Epidermal melanocyte (primary cell): ENCODE measurements around the gene COL10A1.
"Not testable (repeated sequence)": the region's sequence is repeated elsewhere in the genome, so short reads cannot be mapped to it uniquely, and the experiment has no call there.

Experiments
- DNase-seq: peaks from one replicate; pipeline ENCODE4 v3.0.0; 2011; ENCODE audit warnings: low spot score; ENCODE audit not compliant: insufficient read length

COL10A1 gene

GRCh38 chr6:116127771-116128493 lies 2.0 kb upstream of the COL10A1 start:
- DNase-seq: no peak

GRCh38 chr6:116120430-116120829 lies 5.5 kb downstream of the COL10A1 start:
- no peak for DNase-seq

GRCh38 chr6:116118608-116119007 lies 7.3 kb downstream of the COL10A1 start:
- no peak for DNase-seq

DNA sequence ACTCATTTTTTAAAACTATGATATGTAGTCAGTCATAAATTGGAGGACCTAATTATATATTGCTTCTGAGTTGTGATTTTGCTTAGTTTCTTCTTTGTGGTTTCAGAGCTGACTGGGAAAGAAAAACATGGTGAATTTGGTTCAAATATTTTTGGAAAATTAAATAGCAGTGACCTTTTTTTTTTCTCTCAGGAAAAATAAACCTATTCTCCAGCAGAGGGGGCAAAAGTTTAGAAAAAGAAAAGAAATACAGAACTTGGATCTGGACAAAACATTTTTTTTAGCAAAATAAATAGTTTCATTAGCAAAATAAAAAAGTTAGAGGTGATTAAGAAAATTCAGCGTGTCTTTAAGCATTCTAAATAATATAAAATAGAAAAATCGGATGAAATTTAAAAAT lies 10.2 kb downstream of the COL10A1 start:
- no peak for DNase-seq

DNA sequence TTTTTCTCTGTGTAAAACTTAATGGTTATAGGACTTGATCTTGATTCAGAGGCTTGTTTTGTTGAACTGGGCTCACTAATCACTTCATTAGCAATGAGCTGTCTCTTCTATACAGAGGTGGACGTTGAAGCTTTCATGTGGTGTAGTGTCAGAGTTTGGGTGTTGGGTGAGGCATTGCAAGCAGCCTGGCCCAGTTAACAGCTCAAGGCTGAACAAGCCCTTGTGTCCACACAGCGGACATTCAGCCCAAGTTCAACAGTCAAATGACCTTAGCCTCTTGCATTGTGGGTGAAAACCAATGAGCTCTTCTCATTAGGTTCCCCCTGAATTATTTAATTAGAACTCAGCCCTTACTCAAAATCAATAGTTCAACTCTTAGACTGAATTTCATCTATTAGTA lies 12.5 kb downstream of the COL10A1 start:
- no peak for DNase-seq

GRCh38 chr6:116111552-116112528 lies 14.1 kb downstream of the COL10A1 start:
- no peak for DNase-seq

- no peak for DNase-seq
Observed at GRCh38 chr6:116108836-116109235, 17.1 kb downstream of the COL10A1 start.

DNA sequence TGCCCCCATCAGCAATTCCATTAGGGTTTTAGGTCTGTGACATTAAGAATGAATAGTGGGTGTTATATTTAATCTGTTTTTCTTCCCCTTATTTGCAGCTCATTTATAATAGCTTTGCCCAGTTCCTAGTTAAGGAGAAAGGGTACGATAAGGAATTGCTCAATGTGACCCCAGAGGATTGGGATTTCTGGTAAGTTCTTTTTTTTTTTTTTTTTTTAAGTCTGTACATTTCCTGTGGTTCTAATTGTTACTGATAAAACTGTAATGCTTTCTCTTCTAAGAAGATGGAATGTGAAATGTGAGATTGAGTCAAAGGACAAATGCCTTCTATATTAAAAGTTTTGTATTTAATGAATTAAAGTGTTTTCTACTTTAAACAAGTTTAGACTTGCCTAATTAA lies 19.8 kb downstream of the COL10A1 start:
- DNase-seq: no peak

DNA sequence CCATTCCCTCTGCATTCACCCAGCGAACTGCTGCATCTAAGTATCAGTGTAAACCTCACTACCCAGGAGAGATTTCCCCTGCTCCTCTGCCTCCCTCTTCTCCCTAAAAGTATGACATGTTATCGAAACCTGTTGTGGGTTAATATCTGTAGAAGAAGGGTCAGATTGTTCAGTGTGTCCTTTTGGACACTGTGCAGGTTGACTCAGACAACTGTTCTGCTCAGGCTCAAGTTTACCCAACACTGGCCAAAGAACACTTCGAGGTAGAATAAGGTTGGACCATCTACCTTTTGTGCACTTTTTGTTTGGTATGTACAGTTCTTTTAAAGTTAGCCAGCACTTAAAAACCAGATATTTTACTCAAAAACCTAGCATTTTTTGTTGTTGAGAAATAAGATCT lies 20.7 kb downstream of the COL10A1 start:
- DNase-seq: no peak

DNA sequence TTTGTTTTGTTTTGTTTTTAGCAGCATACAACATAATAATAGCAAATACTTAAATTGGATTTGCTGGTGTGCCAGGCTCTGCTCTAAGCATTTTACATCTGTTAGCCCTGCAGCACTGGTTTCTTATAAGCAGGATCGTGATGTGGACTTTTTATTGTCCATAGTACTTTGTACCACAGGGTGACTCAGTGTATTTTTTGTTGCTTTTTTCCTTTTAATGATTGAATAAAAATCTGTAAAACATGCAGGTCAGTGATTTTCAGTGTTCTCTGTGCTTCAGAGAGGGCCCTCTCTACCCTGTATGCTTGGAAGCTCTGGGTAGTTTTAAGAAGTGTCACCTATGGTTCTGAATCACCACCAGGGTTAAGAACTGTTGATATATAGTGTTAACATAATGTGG lies 21.3 kb downstream of the COL10A1 start:
- no peak for DNase-seq

DNA sequence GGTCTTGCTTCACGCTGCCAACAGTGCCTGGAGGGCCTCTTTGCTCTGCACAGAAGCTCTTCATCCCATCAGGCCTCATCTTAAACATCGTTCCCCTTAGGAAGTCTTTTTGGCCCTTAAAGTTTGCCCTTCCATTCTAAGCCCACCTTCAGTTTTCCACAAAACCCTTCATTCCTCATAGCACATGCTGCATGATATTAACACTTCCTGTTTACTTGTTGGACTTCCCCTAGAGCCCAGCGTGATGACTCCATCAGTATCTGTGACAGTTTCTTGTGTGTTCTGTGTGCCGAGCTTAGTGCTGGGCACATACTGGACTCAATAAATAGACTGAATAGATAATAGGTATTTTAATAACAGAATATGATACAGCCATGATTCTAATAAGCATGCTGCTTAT lies 23.1 kb downstream of the COL10A1 start:
- DNase-seq: no peak

DNA sequence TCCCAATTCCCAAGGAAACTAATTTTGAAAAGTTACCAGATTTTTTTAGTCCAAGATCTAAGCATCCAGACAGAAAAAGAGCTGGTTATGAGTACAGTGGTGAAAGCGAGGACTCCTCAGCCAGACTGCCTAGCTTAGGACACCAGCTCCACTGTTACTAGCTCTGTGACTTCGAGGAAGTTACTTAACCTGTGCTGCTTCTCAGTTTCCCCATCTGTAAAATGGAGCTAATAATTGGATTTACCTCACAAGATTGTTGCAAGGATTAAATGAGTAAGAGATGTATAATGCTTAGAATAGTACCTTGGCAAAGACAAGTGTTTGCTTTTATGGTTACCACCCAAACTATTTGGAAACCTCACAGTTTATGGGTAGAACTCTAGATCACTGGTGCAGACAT lies 24.1 kb downstream of the COL10A1 start:
- DNase-seq: no peak

- no peak for DNase-seq
Observed at GRCh38 chr6:116101302-116101718, 24.6 kb downstream of the COL10A1 start.

- peak; percentile 73 for DNase-seq
Observed at GRCh38 chr6:116100419-116101301, 25.3 kb downstream of the COL10A1 start, which contains the start of gene NT5DC1. NT5DC1 (plus strand) TSS chr6:116100853; CDS start chr6:116100931, 78 bp downstream.

DNA sequence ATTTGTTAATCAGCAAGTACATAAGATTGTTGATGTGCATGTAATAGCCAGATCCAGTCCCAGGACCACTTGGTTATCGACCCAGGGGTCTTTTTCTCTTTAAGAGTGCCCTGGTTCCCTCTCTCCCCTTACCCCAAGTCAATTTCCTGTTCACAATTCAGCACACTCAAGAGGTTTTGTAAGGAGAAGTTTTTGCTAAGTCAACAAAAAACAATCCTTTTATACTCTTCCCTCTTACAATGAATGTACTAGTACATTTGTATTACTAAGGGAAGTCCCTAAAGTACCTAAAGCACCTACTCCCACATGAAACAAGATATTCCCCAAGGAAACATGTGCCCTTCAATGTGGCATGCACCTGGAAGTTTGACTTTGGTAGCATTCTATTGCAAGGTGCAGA lies 26.9 kb downstream of the COL10A1 start:
- no peak for DNase-seq

- DNase-seq: no peak
Observed at GRCh38 chr6:116096979-116097816, 28.7 kb downstream of the COL10A1 start.

DNA sequence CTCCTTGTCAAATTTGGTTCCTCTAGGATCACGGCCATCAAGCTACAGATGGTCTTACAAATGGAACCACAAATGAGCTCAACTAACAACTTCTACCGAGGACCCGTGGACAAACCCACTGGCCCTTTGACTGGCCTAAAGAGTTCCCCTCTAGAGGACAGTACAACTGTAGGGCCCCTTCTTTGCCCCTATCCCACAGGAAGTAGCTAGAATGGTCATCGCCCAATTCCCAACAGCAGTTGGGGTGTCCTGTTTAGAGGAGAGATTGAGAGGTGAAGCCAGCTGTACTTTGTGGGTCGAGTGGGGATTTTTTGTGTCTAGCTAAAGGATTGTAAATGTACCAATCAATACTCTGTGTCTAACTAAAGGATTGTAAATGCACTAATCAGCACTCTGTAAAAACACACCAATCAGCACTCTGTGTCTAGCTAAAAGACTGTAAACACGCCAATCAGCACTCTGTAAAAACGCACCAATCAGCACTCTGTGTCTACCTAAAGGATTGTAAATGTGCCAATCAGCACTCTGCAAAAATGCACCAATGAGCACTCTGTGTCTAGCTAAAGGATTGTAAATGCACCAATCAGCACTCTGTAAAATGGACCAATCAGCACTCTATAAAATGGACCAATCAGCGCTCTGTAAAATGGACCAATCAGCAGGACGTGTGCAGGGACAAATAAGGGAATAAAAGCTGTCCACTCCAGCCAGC lies 29.7 kb downstream of the COL10A1 start:
- DNase-seq: not testable (repeated sequence)

DNA sequence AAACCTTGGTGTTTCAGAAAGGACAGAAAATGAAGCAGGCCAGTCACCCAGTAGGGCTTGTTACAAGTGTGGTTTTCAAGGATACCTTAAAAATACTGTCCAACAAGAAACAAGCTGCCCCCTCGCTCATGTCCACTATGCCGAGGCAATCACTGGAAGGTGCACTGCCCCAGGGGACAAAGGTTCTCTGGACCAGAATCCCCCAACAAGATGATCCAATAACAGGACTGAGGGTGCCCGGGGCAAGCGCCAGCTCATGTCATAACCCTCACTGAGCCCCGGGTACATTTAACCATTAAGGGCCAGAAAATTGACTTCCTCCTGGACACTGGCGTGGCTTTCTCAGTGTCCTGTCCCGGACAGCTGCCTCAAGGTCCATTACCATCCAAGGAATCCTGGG lies 31.9 kb downstream of the COL10A1 start:
- no peak for DNase-seq

GRCh38 chr6:116090251-116090650 lies 35.7 kb downstream of the COL10A1 start:
- DNase-seq: no peak

- DNase-seq: no peak
Observed at GRCh38 chr6:116088946-116089345, 37.0 kb downstream of the COL10A1 start.
